Measurements from ENCODE around the gene ABL1. TPM values are rescaled to one million over a fixed set of nuclear protein-coding genes. Genes with fewer than 3 reads are reported as not detected.
A peak's percentile ranks its signal among the peaks of the same experiment; 100 is the strongest.

ABL1 gene
- total RNA-seq, 1 donor from 2014 or later: 113 TPM

DNA sequence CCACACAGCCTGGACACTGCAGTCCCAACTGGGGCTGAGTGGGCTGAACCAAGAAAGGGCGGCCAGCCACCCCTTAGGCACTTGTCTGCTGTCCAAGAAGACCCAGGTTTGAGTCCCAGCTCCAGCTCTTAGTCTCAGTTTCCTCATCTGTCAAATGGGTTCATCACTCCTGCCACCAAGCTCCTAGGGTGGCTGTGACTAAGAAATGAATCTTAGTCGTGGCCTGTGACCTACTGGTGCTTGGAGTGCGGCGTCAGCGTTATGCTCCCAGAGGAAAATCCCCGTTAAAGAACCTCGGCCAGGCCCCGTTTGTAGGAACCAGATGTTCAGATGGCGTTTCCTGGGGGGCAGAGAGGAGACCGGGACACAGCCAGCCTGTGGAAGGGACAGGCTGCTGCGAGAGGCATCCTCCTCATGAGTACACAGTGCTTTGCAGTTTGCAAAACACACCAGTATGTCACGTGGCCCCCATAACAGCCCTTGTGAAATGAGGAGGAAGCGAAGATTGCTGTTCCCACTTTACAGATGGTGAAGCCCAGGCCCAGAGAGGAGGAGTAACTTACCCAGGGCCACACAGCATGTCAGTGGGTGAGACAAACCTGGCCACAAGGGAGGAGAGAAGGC, 100.7 kb downstream of the ABL1 start:
- H3K4me3 Mint-ChIP-seq (ENCODE audit: low read depth): no peak overlapping the region
- no peaks in the 10 kb centered on the region for H3K36me3 Mint-ChIP-seq (ENCODE audit: insufficient read depth)
- peaks cover 2% of the 10 kb centered on the region for H3K4me1 Mint-ChIP-seq (ENCODE audit: low read depth)
- TF ChIP-seq, protein P1, sequence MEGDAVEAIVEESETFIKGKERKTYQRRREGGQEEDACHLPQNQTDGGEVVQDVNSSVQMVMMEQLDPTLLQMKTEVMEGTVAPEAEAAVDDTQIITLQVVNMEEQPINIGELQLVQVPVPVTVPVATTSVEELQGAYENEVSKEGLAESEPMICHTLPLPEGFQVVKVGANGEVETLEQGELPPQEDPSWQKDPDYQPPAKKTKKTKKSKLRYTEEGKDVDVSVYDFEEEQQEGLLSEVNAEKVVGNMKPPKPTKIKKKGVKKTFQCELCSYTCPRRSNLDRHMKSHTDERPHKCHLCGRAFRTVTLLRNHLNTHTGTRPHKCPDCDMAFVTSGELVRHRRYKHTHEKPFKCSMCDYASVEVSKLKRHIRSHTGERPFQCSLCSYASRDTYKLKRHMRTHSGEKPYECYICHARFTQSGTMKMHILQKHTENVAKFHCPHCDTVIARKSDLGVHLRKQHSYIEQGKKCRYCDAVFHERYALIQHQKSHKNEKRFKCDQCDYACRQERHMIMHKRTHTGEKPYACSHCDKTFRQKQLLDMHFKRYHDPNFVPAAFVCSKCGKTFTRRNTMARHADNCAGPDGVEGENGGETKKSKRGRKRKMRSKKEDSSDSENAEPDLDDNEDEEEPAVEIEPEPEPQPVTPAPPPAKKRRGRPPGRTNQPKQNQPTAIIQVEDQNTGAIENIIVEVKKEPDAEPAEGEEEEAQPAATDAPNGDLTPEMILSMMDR (IDR thresholded peaks at IDR 0.05; ENCODE audit: unreplicated experiment): no peak
- H3K27ac Mint-ChIP-seq: no peak overlapping the region
- no peak for DNase-seq (ENCODE audit: low spot score, unreplicated experiment)
- no peaks in the 10 kb centered on the region for H3K9me3 Mint-ChIP-seq (ENCODE audit: low read depth)
- peaks cover 61% of the 10 kb centered on the region for H3K27me3 Mint-ChIP-seq

DNA sequence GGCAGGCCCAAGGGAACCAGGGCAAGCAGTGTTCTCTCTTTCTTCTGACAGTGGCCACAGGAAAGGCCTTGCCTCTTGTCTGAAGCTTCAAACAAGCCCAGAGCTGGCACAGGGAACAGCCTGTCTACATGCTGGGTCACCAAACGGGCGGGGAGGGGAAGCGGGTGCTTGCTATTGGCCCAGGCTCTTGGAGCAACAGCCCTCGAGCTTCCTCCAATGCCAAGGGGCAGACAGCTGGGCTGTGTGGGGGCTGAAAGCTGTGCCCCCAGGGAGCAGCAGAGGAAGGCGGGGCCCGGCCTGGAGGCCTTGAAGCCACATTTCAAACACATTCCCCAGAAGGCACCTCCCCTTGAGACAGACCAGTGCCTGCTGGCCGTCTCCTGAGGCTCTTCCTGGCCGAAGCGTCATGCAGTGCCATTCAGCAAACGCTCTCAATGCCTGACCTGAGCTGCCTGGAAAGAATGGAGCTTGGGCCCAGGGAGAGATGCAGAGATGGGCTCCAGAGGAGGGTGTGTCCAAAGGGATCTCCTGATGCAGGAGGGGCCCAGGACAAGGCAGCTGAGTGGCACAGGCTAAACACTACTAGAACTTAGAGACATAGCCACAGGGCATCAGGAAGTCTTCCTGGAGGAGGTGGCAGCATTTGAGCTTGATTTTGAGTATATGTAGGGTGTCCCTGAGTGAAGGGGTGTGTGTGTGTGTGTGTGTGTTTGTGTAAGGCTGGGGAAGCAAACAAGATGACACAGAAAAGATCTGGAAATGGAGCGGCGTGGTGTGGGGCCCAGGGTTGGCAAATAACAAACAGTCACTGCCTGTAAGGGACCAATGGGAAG, 101.4 kb downstream of the ABL1 start:
- Mint-ChIP-seq H3K36me3 (ENCODE audit: insufficient read depth) (no peaks in the 10 kb centered on the region), H3K4me1 (ENCODE audit: low read depth) (peaks cover 2% of the 10 kb centered on the region), H3K4me3 (ENCODE audit: low read depth) (peak overlapping the region; percentile 22), H3K9me3 (ENCODE audit: low read depth) (no peaks in the 10 kb centered on the region), H3K27me3 (peaks cover 66% of the 10 kb centered on the region), H3K27ac (peak overlapping the region; percentile 5)
- TF ChIP-seq, protein P1 (IDR thresholded peaks at IDR 0.05; ENCODE audit: unreplicated experiment): no peak
- no peak for DNase-seq (ENCODE audit: low spot score, unreplicated experiment)

Other genes starting within 250 kb of the ABL1 start
- gene PRDM12, start 170.7 kb upstream of the ABL1 start, total RNA-seq: not detected in 2 replicates
- gene EXOSC2, start 141.5 kb upstream of the ABL1 start, total RNA-seq: 45.9 and 46.5 TPM in 2 replicates
- gene QRFP, start 61.6 kb downstream of the ABL1 start, total RNA-seq: not detected in 2 replicates
- gene FIBCD1, start 104.0 kb downstream of the ABL1 start, total RNA-seq: not detected in 2 replicates
- 0.12 and 0.27 TPM in 2 replicates for gene LAMC3, start 173.9 kb downstream of the ABL1 start, total RNA-seq